ENCODE measurements around the gene BCL11B.

BCL11B gene

DNA sequence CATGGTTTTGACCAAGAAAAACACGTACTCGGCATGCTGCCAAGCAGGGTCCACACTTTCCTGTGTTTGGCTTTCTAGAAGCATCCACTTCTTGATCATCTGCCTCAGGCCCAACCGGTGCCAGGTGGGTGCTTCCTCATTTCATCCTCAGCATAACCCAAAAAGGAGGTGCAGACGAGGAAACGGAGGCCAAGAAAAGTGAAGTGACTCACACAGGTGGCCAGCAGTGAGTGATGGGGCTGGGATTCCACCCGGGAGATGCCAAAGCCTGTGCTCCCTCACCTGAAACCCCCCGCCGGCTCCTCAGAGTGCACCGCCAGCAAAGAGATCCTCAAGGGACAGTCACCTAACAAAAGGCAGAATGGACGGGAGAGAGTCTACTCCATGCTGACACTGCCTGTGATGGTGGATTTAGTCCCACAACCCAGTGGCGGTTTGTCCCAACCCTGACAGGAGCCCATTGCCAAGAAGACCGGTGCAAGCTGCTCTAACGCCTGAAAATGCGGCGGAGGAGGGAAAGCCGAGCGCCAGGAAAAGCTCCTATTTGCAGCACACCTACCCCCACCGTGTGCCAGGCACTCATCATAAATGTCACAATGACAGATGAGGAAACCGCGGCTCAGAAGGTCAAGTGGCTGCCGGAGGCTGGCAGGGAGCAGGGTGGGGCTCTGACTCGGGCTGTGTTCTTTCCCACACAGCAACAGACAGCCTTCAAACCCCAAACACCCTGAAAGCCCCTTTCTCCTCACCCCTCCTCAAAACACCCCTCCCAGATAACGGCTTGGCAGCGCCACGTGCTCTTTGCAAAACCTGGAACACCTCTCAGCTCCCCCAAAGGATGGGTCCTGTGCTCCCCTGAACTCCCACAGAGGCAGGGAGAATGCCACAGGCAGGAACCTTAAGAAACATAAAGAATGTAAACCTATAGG lies 18.8 kb downstream of the BCL11B start:
- DNase-seq, result no peak

DNA sequence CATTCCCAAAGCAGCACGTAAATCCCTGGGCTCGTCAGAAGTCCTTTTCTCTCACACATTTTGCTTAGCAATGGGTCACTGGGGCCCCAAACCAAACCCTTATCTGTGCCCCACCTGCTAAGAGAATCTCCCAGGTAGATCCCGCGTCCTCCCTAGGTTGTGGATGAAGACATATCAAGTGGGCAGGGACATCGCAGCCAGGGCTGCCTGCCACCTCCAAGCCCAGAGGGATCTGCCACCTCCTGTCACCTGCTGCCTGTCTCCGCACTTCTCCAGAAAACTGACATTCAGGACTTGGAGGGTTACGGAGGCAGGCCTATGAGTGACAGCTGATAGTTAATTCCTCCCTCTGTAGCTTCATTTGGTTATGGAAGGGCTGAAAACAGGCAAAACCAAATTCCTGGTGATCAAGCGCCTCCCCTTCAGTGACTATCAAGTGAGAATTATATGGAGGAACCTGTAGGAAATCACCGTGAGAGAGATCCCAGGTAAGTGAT lies 19.5 kb downstream of the BCL11B start:
- DNase-seq, result no peak

DNA sequence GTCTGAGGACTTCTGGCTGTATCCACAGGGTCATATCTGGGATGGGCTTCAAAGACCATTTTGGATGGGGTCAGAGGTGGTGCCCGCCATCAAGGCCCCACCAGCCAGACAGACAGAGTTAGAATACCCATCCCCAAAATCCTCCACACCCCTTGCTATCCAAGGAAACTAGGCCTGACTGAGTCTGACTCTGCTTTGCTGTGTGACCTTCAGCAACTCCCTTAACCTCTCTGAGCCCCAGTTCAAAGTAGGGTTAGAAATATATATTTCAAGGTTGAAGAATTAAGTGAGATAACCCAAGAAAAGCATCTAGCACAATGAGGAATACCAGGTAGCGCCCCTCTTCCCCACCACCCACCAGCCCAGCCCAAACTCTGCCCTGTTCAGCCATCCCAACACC lies 20.3 kb downstream of the BCL11B start:
- DNase-seq, result no peak

DNA sequence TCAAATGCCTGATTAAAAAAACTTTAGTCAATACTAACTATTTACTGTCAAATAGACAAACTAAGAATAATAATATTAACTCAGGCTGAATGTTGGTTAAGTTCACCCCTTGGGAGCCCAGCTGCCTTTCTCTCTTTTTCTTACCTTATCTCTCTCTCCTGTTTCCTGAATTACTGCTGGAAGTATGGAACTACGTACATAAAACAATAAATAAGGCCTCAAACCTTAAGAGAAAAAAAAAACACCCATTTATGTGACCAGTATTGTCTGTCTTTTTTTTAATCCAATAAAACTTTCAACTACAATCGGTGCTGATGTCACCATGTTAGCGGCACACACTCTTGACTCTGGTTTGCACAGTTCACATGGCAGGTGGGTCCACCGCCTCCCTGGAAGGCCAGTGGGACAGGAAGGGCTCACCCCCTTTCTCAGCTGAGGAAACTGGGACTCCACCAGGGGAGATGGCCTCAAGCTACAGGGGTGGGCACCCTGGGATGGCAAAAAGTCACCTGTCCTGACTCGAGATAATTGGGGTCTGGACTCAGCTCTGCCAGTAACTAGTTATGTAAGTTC lies 21.3 kb downstream of the BCL11B start:
- no peak for DNase-seq

DNA sequence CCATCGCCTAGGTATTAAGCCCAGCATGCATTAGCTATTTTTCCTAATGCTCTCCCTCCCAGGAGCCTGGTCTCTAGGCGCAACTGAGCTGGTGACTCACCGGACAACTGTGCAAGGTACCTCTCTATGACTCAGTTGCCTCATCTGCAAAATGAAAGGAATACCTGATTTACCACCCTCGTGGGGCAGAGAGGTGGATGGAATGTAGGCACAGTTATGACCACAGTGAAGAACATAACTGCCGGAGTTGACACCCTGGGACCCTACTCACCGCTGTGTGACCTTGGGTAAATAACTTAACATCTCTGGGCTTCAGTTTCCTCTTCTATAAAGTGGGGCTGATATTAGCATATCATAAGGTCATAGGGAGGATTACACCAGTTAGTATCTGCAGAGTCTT lies 22.6 kb downstream of the BCL11B start:
- no peak for DNase-seq

DNA sequence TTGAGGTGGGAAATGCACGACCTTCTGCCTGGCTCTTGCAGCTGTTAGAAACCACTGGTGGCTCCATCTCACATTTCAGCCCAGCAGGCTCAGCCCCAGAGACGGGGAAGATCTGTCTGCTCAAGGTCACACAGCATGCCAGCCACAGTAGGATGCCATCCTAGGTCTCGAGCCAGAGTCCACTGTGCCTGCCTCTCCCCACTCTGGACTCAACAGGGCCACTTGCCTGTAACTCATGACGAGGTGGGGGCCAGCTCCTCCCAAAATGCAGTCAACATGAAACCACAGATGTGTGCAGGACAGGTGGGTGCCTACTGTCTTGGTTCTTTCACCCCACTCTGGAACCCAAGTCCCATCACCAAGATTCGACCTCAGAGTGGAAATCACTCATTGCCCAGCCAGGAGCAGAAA lies 23.2 kb downstream of the BCL11B start:
- no peak for DNase-seq

DNA sequence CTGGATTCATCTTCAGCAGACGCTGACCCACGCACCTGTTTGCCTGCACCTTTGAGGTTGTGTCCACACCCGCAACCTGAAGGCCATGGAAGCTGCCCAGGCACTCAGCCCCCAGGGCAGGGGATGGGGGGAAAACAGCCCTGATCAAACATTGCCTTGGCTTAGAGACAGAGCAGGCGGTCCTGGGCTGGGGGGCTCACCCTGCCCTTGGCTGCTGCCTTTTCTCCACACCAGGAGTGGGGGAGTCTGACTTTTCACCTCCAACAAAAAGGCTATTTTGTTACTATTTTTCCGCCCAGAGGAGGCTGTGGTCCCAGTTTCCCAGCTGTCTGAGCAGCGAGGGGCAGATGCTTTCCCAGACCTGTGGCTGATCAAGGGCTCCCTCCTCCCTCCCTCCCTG lies 24.2 kb downstream of the BCL11B start:
- no peak for DNase-seq

DNA sequence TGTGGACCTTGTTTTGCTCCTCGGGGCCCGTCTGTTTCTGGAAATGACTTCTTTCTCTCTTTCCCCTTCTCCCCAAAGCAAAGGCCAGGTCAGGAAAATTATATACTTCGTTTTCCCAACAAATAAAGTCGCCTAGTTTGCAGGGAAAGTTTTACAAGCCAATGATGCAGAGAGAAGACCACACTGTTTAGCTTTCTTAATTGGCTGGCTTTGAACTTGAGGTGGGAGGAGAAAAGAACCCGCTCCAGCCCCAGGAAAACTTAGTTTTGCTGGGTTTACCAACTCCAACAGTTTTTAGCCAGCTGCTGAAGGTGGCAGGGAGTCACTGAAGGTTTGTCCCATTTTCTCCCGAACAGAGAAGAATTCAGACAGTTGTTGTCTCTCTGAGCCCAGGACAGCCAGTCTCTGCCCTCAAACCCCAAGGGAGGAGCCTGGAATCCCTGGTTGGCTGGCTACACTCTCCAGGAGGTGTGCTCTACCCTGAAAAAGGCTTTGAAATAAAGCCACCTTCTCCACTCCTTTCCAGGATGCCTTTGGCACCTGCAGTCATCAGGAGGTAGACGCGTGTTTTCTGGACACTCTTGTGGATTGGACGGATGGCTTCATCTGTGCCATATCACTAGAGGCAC lies 24.8 kb downstream of the BCL11B start:
- DNase-seq, result no peak

DNA sequence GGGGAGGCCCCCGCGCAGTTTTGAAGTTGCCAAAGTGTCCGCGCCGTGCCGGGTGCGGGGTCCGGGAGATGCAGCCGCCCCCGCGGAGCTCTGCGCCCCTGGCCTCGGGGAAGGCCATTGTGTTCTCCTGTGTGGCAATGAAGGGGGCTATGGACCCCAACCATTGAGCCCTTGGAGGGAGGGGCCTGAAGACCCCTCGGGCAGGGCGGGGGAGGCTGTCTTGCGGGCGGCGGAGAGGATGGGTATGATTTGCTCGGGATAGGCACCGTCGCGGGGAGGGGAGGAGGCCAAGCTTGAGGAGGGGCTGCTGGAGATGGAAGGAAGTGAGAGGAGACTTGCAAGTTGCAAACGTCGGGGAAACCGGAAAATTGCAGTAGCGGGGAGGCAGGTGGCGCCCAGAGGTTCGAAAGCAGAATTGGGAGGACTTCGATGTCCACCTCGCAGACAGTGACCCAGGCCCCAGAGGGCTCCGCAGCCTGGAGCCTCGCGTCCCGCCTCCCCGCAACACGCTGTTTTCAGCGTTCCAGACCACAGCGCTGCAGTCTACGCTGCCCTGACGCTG lies 25.4 kb downstream of the BCL11B start:
- no peak for DNase-seq

DNA sequence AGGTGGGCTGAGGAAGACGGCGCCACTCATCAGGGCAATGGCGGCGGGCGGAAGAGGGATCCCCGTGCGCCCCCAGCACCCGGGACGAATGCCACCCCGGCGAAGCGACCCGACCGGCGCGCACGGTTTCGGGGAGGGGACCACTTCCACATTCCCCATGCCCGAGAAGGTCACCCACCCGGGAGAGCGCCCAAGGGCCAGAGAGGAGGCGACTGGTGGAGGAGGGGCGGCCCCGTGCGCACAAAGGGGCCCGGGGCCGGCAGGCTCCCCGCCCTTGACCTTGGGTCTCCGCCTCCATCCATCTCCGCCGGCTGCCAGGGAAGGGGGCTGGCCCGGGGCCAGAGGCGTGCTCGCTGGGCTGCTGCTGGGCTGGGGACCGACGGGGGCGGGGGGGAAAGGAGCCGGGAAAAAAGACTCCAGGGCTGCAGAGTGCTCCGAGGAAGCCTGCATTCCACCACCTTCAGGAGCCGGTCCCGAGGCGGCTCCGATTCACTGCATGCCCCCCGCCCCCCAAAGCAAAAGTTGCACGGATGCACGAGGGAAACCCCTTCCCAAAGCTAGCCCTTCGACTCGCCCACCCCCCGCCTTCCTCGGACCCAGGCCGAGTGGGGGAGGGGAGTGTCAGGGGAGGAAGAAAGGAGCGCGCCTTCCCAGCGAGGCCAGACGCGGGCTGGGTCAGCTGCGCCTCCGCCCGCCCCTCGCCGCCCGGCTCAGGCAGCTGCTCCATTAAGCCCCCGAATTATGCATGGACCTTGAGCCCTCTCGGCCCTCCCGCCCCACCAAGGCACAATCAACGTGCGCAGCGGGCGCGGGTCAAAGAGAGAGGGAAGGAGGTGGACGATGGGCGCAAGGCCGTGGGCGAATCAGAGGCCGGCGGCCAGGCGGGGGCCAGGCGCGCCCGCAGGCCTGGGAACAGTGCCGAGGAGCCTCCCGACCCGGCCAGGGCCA lies 26.2 kb downstream of the BCL11B start:
- DNase-seq, result no peak

DNA sequence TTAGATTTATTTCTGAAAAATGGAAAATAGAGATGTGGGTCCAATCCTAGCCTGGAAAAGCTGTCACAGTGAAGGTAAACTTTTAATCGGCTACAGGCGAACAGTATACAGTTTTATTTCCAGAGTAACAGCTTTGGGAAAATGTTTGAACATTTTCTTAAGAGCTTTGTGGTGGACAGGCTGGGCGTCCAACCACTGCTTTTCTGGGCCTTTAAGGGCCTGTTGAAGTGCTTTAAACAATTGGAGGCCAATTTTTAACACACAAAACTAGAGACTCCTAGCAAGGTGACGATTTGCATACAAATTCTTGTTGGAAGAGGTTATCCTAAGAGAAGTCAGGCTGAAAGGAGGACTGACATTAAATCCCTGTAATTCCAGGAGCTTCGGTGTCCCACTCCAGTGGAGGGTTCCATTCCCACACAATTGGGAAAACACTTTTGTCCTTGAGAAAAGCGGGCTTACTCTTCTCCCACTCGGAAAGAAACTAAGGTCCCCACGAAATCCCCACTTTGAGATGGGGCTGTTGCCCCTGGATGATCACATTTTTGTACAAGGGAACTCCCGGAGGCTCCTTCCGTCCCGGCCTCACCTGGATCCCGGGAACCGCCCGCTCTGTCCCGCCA lies 26.9 kb downstream of the BCL11B start:
- DNase-seq, result no peak

DNA sequence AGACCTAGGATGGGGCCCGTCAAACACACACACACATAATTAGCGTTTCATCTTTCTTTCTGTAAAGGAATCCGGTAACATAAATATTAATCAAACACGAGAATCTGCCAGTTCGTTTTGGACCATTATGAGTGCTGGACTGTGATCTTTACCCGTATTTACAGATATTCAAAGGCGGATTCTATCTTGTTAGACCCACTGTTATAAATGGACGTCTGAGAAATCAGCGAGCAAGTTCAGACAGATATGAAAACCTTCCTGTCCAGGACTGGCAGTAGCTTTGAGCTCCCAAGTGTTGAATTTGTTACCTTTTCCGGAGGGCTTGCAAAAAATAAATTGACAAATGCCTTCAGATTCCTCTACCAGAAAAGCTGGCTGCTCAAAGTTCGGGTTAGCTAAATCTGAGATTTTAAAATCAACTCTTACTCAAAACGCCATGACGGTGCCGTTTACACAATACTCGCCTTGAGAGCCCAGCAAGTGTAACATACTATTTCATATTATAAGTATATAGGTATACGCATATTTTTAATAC lies 27.6 kb downstream of the BCL11B start:
- DNase-seq, result no peak

DNA sequence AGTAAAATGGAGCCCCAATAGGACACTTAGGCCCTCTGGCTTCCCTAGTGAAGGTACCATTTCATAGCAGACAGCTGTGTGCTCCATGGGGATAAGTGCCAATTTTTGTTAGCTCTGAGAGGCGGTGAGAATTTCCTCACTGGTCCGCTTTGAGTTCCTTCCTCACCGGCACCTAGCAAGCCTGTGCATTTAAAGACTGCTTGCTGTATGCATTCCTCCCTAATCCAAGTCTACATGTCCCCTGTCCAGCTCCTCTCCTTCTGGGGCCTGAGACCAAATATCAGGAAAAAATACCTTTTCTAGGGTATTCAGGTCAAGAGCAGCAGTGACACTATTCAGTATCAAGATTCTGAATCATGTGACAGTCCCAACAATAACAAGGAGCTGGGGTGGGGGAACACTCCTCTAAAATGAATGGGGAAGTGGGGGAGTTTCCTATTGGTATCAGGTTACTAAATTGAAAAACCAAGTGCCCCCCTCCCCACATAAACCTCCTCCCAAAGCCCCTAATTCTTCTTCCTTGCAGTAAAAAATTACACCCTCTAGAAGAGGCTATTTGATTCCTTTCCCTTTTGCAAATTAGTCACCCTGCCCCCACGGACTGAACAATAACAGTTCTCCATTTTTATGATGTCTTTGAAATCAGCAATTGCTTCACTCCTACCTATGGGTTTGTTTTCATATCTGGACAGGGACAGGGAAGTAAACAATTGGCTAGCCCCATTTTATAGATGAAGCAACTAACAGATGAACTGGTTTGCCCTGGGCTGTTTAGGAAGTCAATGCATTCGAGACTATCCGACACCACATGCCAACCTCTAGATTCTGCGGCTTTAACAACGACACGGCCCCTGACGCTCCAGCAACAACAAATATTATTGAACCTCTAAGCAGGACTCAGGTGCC lies 28.9 kb downstream of the BCL11B start:
- DNase-seq, result peak; percentile 19

DNA sequence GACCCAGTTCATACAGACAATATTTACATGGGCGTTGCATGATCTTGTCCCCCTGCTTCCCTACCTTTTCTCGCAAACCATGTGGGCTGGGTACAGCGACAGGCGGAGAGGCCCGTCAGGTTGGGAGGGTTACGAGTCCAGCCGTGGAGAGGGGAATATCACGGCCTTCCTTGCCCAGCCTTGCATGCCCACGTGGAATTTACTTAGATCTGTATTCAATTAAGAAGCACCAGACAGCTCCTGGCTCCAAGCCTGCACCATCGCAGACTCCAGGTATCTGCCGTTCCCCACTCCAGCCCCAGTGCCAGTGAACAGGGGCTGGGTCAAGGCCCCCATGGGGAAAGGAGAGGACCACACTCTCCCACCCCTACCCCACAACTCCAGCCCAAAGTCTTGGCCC lies 29.8 kb downstream of the BCL11B start:
- no peak for DNase-seq

DNA sequence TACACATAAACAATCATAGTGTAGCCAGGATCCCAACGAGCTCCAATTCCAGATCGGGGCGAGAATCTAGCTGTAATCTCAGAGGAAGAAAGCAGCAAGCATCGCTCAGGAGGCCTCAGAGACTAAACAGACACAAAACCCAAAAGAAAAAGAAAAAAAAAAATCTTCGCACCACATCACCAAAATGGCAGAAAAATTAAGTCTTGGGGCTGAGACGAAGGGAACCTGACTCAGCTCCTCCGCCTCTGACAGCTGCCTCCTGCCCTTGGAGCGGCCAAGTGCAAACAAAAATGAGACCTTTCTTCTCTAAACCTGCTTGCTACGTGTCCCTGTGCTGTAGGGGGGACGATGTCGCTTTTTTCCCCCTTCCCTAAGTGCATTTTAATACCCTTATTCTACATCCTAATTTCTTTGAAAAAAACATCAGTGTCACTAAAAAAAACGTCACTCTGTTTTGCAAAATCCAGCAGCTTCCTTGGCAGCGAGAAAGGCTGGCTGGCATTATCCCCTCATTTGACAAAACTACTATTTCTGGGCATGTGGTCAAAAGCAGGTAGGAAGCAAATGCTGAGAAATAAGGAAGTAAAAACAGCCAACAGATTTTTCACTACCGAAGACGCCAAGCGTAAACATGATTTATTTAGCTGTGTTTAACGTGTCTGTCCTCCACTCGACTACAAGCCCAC lies 30.5 kb downstream of the BCL11B start:
- peak; percentile 61 for DNase-seq

DNA sequence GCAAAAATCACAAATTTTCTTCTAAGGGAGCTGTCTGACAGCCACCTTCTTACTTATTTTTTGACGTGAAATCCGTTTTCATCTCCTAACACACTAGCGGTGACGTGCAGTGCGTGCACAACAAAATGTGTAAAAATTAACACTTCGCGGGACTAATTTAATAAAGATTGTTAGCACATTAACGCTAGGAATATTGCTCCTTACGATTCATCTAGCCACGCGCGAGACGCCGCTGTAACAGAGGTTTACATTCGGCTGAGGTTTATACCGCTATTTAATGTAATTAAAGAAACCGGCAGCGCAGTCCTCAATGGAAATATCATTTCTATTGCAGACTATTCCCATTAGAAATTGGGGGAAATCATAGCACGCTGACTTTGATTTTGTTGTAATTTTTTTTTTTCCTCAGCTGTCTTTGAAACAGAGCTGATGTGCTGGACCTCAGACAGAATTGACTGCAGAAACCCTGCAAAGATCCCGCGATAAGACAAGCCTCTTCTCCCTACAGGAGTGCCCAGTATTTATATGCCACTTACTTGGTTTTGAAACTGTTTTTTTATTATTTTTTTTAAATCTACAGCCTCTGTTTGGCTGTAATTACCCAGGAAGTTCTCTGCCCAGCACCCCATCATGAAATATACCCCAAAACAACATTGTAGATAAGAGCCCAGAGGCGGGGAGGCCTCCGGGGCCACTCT lies 31.2 kb downstream of the BCL11B start:
- DNase-seq, result no peak

DNA sequence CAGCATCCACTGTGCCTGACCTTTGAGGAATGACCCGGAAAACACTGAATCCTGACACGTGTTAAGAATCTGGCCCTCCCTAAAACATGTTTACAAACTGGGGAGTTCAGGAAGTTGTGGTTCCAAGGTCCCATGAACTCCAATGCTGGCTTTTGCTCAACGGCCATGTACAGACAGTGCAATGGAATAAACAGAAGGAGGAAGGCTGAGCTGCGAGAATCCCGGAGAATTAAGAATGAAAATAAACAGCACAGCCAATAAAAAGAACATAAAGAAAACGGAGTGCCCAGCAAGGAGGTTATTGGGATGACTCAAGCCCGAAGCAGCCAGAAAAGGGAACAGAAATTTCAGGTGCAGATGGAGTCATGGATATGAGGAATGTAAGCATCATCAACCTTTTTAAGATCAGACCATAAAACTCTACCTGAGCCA lies 32.3 kb downstream of the BCL11B start:
- no peak for DNase-seq

DNA sequence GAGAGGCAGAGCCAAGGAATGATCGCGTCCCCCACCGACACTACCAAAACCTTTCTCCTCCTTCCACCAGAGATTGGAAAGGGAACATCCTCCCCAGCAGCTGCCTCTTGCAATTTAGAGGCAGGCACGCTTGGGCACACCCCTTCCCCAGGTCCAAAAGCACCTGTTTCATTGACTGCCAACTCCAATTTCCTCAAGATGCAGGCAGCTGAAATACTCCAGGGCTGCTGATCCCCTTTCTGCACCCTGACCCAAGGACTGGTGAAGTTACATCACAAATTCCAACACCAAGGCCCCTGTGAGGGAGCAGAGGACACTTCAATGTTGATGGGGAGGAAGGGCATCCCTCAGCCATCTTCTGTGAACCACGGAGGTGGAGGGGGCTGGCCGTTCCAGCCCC lies 33.8 kb downstream of the BCL11B start:
- no peak for DNase-seq

DNA sequence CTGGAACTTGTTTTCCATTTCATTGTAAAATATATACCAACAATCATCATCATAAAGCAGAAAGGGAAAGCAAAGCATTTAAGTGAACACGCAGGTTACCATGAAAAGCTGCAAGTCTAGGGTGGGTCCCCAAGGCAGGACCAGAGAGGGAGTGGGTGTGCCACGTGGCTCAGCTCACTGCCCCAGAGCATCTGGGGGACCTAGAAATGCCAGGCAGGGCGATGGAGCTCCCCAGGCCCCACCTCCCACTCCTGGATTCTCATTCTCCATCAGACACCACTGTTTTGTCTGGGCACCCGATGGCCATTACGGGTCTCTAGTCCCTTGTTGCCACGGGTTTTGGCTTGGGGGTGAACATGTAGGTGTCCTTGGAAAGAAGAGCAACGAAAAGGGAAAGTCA lies 34.7 kb downstream of the BCL11B start:
- DNase-seq, result no peak
